Stimulated activated CD4-positive, alpha-beta T cell treated with anti-CD3 and anti-CD28 coated beads, Interleukin-1b, Interleukin-23, amount 100 ng/mL, for 4 hours (primary cell): Measurements from ENCODE around the gene PRR5L.
"Not testable (repeated sequence)": the region's sequence is repeated elsewhere in the genome, so short reads cannot be mapped to it uniquely, and the experiment has no call there.

ENCODE experiments used
- DNase-seq, 2 donors: peaks; one replicate each; pipeline ENCODE4 v3.0.0-alpha.2; 2020; ENCODE audit warnings: low read depth in 2 of 2

Gene PRR5L

DNA sequence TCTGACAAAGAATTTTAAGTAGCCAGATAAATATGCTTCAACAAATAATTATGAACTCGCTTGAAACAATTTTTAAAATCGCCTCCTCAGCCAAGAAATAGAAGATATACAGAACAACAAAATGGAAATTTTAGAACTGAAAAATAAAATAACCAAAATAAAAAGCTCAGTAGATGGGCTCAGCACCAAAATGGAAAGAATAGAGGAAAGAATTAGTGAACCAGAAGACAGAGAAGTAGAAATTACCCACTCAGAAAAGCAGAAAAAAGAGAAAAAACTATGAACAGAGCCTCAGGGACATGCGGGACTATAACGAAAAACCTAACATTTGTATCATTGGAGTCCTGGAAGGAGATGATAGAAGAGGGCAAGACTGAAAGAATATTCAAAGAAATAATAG, 14.2 kb upstream of the PRR5L start:
- DNase-seq, result no peak

DNA sequence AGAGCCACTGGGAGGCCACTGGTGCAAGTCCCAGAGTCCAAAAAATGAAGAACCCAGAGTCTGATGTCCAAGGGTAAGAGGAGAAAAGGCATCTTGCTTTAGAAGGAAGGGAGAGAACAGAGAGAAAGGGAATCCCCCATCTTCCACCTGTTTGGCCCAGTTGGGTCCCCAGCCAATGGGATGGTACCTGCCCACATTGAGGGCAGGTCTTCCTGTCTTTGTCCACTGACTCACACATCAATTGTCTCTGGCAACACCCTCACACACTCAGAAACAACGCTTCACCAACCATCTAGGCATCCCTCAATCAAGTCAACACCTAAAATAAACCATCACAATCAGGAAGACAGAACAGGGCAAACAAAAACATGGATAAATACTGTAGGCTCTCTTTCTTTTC, 13.2 kb upstream of the PRR5L start:
- no peak for DNase-seq

DNA sequence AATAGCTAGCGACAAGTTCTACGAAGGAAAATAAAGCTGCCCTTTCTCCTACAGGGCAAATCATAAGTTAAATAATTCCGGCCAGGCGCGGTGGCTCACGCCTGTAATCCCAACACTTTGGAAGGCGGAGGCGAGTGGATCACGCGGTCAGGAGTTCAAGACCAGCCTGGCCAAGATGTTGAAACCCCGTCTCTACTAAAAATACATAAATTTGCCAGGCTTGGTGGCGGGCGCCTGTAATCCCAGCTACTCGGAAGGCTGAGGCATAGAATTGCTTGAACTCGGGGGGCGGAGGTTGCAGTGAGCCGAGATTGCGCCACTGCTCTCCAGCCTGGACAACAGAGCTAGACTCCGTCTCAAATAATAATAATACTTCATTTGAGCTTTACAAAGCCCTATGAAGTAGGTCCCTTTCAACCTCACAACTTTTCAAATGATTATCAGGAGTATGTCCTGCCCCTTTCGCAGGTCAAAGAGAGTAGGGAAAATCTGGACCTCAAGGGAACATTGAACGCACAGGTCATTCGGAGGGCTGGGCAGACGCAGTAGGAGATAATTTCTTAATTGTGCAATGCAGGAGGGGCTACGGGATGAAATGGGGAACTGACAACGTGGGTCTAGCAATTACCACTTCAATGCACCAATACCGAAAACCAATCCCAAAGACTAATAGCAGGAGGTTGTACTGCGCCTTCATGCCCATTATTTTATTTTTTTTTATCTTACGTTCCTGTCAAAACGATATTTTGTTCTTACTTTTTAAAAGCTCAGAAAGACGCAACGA, 7.5 kb upstream of the PRR5L start:
- no peak for DNase-seq

DNA sequence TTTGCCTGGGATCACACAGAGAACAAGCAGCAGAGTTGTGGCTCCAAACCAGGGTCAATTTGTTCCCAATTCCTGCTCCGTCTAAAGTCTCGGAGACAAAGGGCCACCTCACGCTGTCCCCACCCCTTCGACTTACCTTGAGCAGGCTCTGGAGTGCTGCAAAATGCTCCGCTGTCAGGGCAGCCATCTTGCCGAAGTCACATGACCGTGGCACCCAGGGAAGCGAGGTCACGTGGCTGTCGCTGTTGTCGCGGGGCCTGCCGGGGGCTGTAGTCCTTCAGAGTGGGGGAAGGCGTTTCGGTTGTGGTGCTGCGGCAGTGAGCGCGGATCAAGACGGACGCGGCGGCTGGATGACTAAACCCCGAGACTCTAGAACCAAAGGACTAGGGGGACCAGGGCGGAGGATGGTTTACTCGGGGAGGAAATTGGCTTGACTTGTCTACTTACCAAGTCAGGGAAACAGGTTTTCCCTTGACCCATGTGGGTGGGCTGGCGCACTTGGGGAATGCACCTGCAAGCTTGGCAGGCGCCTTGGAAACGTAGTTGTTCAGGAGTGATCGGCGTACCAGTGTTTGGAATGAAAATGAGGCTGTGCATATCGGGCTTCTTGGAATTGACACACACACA, 6.7 kb upstream of the PRR5L start, which contains the start of gene COMMD9:
Gene COMMD9 (minus strand): TSS at position 199 of the 627 bp plus-strand sequence. CDS start 12 bp downstream, at position 187.
- DNase-seq, result peak; percentile 85 to 89

DNA sequence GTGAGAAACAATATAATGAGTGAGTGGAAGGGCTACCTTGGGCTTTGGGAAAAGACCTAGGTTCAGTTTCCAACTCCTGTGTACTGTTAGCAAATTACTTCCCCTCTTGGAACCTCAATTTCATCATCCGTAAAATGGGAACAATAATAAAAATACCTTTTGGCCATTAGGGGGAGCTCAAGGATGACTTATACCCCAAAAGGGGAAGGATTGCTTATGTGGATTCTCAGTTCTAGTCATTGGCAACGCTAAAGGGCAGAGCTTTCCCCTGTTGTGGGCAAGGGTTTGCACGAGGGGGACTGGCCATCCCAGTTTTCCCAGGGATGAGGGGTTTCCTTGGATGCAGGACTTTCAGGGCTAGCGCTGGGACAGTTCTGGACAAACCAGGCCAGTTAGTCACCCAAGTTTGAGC, 3.8 kb upstream of the PRR5L start:
- DNase-seq, result no peak

DNA sequence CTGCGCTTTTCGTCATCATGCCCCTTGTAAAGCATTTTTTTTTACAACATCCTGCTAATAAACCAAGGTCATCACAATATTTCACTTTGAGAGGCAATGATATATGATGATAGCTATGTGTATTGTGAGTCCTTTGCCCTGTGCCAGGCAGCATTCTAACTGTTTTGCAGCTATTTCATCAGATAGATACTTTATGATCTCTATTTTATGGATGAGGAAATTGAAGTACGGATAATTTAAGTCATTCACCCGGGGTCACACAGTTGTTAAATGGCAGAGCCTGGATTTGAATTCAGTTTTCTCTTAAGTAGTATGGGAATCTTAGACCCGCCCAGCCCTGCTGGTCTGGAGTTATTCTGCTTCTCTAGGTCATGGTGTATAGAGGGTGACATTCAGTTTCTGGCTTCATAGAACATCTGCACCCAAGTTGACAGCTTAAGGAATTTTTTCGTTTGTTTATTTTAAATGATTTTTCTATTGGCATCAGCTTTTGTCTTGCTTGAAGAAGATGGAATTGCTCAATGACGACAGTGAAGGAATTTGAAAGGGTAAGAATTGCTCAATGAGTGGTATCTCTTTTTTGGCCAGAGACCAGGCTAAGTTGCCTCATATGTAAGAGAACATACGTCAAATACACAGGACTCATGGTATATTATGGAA, 926 bp downstream of the PRR5L start:
- no peak for DNase-seq

DNA sequence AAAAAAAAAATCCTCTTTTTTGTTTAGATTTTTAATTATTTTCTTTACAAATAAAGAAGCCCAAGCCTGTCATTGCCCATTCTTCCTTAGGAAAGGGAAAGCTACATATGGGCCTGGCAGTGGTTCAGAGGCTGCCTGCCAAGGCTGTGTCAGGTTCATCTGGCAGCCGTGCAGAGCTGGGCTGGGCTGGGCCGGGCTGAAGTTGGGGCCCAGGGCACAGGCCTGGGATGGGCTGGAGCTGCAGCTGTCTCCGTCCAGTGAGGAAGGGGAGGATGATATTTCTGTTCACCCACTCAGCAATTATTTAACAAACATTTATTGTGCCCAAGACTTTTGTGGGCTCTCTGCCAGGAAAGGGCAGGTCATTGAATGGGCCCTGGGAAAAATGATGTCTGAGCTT, 4.6 kb downstream of the PRR5L start:
- no peak for DNase-seq

DNA sequence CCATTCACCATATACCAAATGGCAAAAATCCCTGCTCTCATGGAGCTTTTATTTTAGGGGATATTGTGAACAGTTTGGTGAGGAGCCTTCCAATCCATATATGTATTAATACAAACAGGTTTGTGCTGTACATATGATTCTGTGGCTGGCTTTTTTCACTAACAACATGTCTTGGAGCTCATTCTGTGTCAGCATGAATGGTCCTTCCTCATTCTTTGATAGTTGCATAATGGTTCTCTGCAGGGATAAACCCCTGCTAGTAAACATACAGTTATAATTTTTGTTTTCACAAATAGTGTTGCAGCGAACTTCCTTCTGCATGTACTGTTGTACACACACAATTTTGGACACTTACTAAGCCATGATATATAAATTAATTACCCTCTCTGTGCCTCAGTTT, 8.3 kb downstream of the PRR5L start:
- DNase-seq, result no peak

DNA sequence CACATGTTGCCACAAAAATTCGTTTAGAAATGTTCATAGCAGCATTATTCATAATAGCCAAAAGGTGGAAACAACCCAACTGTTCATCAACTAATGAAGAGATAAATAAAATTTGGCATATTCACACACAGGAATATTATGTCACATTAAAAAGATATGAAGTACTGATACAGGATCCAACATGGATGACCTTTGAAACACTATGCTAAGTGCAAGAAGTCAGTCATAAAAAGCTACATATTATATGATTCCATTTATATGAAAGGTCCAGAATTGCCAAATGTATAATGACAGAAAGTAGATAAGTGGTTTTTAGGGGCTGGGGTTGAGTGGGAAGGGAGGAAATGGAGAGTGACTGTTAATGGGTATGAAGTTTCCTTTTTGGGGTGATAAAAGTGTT, 9.0 kb downstream of the PRR5L start:
- no peak for DNase-seq

DNA sequence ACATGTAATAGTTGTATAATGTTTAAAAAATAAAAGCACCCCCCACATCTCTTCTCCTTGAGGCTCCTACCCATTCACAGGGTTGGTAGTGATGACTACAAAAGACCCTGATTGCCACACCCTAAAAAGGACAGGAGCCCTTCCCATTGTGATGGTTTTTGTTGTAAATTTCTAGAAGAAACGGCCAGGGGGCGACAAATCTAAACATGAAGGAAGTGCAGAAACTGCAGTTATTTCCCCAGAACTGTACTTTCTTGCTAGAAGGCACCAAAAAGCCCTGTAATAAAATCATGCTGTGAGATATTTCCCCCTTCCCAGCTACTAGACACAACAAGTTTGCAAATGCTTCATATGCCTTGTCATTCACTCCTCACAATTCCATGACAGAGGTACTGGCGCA, 10.8 kb downstream of the PRR5L start:
- DNase-seq, result no peak

DNA sequence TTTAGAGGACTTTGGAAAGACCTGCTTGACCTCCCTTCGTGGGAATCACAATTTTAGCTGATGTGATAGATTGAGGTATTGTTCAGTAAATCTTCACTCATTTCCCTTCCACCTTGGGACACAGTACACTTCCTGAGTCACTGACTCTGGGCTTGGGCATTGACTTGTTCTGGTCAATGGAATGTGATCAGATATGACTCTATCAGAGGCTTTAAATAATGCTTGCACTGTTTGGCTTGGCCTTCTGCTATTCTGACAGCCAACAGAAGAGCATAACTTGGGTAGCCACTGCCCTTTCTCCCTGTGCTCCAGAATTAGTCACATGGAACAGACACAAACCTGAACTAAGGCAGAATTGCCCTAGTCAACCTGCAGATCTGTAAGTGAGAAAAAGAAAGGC, 12.5 kb downstream of the PRR5L start:
- DNase-seq, result no peak

DNA sequence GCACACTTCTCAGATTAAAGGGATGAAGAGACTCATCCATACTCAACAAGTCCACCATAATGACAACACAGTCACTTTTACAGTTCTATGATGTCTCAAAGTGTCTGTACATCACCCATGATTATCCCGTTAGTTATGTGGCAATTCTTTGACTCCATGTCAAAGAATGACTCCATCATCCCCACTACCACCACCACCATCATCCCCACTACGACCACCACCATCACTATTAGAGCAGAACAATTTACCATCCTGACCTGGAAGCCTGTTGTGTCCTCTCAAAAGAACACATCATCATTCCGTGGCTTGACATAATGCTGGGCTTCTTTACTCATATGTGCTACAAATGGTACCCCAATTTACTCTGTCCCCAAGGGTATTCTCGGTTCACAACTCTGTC, 13.7 kb downstream of the PRR5L start:
- DNase-seq, result no peak

DNA sequence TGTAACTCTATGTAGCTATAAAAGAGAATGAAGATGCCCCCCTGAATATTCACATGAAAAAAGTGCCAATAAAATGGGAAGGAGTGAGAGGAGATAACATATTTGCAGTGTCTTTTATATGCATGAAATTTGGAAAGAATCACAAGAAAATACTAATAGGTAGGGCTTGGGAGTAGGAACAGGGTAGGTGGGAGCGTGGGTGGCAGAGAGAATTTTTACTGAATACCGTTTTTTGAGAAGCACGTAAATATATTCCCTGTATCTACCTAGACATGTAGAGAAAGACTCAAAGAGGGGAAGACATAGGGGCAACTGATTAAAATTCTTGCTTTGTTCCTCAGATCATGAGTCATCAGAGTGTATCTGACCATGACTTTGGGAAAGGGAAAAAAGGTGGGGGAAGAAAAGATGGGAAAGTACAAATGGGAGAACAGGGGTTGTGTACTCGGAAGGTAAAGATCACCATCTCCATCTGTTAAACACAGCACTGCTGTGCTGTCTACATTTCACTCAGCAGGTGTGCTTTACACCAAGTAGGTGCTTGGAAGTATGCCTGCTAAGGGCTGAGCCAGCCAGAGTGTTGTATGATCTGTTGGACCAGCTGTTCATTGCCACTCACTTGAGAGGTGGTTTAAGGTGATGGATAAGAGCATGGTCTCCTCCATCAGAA, 16.0 kb downstream of the PRR5L start:
- no peak for DNase-seq

DNA sequence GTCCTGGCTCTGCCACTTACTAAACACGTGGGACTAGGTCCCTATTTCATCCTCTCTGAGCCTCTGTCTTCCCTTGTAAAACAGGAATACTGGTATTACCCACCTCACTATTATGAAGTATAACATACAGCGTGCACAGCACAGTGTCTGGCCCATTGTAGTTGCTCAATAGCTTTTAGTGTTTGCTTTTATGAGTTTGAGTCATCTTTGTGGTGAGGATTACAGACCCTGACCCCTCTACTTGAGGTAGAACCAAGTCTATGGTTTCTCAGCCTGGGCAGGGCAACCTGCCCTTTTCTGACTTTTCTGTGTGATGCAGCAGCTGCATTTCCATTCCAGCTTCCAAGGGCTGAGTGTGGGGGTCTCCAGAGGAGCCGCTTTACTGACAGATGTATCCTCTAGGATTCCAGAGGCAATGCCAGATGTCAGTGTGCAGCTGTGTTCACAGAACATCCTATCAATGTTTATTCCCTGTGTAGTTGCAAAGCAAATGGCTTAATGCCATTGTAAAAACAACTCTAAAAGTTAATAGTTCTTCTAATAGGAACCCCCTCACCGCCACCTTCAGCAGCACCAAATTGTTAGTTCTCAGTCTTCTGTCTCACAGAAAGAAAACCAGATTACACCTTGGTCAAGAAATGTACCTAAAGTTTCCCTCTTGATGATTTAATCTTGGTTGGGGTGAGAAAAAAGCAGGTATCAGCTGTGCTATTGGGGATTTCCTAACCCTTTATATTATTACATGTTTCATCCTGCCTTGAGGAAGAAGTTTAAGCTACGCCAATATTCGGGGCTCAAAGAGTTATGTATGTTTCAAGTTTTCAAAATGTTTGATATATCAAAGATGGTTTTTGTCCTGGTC, 16.8 kb downstream of the PRR5L start:
- no peak for DNase-seq

DNA sequence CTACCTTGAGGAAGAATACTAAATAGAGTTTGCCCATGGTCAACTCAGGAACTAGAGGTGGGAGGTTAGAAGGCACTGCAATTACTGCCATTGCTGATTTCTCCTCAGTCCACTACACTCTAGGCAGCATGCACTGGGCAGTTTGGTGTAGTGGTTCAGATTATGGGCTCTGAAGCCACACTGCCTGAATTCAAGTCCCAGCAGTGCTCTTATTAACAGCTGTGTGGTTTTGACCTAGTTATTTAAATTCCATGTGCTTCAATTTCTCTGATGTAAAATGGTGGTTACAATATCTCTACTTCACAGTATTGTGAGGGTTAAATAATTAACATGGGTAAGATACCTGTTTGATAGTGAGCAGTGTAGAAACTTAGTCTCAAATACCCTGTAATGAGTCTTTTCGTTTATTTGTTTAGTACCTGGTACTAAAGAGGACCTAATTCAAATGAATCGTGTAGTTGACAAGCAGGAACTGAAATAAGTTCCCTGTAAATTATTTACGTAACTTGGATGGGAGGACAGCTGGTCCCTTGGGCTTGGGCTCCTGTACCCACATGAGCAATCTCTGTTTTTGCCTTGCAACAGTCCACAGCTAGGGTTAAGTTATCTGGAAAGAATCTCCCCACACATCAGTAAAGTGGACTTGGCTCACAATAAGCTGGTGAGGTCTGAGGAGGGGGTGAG, 17.8 kb downstream of the PRR5L start:
- DNase-seq, result no peak

DNA sequence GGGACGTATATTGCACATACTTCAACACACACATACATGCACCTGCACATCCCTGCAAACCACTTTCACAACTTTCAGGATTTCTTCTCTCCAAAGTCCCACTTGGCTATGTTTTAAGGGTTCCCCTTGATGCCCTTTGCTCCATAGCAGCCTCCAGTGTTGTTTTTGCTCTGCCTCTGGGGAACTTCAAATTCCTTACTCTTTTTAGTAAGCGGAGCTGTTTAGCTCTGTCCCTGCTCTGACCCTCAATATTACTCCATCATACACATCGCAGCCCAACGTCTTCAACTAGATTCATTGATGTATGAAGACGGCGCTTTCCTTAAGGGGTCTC, 18.3 kb downstream of the PRR5L start:
- no peak for DNase-seq

DNA sequence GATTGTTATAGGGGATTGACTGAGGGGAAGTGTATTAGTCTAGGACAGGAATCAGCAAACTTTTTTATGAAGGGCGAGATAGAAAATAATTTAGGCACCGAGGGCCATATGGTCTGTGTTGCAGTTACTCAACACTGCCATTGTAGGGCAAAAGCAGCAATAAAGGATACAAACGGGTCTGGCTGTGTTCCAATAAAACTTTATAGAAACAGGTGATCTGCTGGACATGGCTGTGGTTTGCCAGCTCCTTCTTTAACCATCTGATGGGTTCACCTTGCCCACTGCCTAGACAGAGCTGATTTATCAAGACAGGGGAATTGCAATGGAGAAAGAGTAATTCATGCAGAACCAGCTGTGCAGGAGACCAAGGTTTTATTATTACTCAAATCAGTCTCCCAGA, 20.0 kb downstream of the PRR5L start:
- no peak for DNase-seq

DNA sequence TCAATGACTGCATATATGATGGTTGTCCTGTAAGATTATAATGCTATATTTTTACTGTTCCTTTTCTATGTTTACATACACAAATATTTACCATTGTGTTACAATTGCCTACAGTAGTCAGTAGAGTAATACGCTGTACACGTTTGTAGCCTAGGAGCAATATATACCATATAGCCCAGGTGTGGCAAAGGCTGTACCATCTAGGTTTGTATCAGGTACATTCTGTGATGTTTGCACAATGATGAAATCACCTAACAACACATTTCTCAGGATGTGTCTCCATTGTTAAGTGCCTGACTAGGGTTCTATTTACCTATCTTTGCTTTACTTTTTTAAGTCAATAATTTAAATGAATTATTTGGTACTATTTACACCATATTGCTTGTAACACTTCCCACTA, 21.9 kb downstream of the PRR5L start:
- DNase-seq, result no peak

DNA sequence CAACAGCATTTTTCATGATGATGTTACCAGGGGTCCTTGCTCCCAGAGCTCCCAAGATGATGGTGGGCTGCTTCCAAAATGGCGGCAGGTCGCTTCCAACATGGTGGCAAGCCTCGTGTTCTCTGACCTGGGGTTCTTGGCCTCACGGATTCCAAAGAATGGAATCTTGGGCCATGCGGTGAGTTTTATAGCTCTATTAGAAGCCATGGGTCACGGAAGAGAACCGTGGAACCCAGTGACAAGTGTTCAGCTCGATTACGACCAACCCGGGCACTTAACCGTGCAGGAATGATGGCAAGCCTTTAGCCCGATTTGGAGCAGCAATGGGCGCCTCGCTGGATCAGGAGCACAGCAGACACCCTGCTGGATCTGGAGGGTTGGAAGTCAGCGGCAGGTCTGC, 28.9 kb downstream of the PRR5L start:
- not testable (repeated sequence) for DNase-seq

DNA sequence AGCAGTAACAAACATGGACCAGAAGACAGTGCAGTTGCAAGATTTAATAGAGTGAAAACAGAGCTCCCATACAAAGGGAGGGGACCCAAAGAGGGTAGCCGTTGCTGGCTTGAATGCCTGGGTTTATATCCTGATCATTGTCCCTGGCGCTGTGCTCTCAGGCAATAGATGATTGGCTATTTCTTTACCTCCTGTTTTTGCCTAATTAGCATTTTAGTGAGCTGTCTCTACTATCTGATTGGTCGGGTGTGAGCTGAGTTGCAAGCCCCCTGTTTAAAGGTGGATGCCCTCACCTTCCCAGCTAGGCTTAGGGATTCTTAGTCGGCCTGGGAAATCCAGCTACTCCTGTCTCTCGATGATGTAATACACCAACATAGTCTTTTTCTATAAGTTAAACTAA, 29.3 kb downstream of the PRR5L start:
- DNase-seq, result not testable (repeated sequence)
